Thoracic aorta (tissue), 2 donors: ENCODE results near the gene ENPP1. TPM values are rescaled to one million over a fixed set of nuclear protein-coding genes. Genes with fewer than 3 reads are reported as not detected.

Source experiments
- ATAC-seq: fragments of 150-250 bp; one replicate; pipeline ENCODE4 v1.8.0; 2017; ENCODE audit warnings: low read depth; ENCODE audit not compliant: insufficient number of reproducible peaks, low FRiP score
- DNase-seq: peaks from one replicate; pipeline ENCODE4 v3.0.0-alpha.2; 2020; ENCODE audit warnings: low spot score
- H3K27ac ChIP-seq, 2 donors: fragments of 200-600 bp; sonication (generic); 1 replicate in 1 of 2; 2 replicates in 1 of 2; pipeline ENCODE4 v1.5.1; 2016; ENCODE audit warnings: mild to moderate bottlenecking in 2 of 2, moderate library complexity in 2 of 2
- H3K27me3 ChIP-seq: fragments of 200-600 bp; sonication (generic); replicated peaks from 2 replicates; pipeline ENCODE4 v1.6.0; 2016; ENCODE audit warnings: mild to moderate bottlenecking; ENCODE audit not compliant: insufficient read depth
- H3K36me3 ChIP-seq: fragments of 200-600 bp; sonication (generic); one replicate; pipeline ENCODE4 v1.5.1; 2016
- H3K4me1 ChIP-seq, 2 donors: fragments of 200-600 bp; sonication (generic); 1 replicate in 1 of 2; 2 replicates in 1 of 2; pipeline versions ENCODE4 v1.5.1 to v1.6.0; 2016; ENCODE audit warnings: low read depth in 2 of 2, mild to moderate bottlenecking in 1 of 2; ENCODE audit not compliant: control insufficient read depth in 1 of 2
- H3K4me3 ChIP-seq: fragments of 200-600 bp; sonication (generic); 2 replicates; pipeline ENCODE4 v1.5.1; 2016; ENCODE audit warnings: mild to moderate bottlenecking
- H3K9me3 ChIP-seq: fragments of 200-600 bp; sonication (generic); 2 replicates; pipeline ENCODE4 v1.5.1; 2016
- total RNA-seq, 2 donors: library from RNA; depleted of rRNA; stranded (reverse); fragments of >200 nt; gene quantifications; one replicate each; pipeline versions ENCODE4 v1.1.0 to v1.2.3, GENCODE V29; 2016
- TF ChIP-seq, protein P1 (sequence below): fragments of 200-600 bp; sonication (generic); IDR thresholded peaks from one replicate; pipeline ENCODE4 v1.5.1; 2019; ENCODE audit warnings: antibody characterized with exemption

Gene ENPP1
- total RNA-seq, 2 donors from 2014 or later: 27.8 to 40.5 TPM

DNA sequence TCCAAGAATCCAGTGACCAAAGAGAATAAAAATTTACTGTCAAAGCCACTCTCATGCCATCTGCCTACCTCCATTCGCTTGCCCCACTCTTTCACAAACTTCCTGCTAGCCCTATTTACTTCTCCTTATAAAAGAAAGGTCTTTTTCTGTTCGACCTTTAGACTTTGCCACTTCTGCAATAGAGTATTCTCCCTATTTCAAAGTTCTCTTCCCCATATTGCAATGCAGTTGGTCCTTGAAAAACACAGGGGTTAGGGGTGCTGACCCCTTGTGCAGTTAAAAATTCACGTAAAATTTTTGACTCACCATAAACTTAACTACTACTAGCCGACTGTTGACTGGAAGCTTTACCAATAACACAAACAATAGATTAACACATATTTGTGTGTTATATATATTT is 128.3 kb downstream of the ENPP1 start:
- TF ChIP-seq, protein P1, sequence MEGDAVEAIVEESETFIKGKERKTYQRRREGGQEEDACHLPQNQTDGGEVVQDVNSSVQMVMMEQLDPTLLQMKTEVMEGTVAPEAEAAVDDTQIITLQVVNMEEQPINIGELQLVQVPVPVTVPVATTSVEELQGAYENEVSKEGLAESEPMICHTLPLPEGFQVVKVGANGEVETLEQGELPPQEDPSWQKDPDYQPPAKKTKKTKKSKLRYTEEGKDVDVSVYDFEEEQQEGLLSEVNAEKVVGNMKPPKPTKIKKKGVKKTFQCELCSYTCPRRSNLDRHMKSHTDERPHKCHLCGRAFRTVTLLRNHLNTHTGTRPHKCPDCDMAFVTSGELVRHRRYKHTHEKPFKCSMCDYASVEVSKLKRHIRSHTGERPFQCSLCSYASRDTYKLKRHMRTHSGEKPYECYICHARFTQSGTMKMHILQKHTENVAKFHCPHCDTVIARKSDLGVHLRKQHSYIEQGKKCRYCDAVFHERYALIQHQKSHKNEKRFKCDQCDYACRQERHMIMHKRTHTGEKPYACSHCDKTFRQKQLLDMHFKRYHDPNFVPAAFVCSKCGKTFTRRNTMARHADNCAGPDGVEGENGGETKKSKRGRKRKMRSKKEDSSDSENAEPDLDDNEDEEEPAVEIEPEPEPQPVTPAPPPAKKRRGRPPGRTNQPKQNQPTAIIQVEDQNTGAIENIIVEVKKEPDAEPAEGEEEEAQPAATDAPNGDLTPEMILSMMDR: no peak
- H3K9me3 ChIP-seq: no peaks in the 10 kb centered on the region
- peaks cover 0 to 6% of the 10 kb centered on the region in 2 donors for H3K4me1 ChIP-seq
- DNase-seq (no peak), ATAC-seq (no peak)
- H3K27me3 ChIP-seq: no peaks in the 10 kb centered on the region
- H3K4me3 ChIP-seq: no peak overlapping the region
- no peak overlapping the region for H3K27ac ChIP-seq
- no peaks in the 10 kb centered on the region for H3K36me3 ChIP-seq

DNA sequence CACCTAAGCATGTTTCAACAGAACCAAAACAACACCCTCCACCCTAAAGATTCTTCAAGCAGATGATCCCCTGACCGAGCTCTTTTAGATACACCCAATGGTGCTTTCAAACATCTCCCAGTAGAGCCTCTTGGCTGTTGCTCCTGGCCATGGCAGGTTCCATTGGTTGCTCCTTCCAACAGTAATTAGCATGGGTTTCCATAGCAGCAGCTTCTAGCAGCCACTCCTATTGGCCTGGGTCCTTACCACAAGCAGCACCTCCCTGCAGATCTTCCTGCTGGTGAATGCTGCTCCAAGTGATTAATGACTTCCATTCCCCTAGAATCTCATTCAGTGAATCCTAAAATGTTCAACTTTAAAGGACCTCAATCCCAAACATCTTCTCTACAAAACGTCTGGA is 129.4 kb downstream of the ENPP1 start:
- no peak for DNase-seq
- ATAC-seq: no peak
- Histone ChIP-seq H3K27me3 (no peaks in the 10 kb centered on the region), H3K4me3 (no peak overlapping the region), H3K27ac (no peak overlapping the region), H3K36me3 (no peaks in the 10 kb centered on the region), H3K4me1 (no peaks in the 10 kb centered on the region), H3K9me3 (no peaks in the 10 kb centered on the region)
- TF ChIP-seq, protein P1: no peak

DNA sequence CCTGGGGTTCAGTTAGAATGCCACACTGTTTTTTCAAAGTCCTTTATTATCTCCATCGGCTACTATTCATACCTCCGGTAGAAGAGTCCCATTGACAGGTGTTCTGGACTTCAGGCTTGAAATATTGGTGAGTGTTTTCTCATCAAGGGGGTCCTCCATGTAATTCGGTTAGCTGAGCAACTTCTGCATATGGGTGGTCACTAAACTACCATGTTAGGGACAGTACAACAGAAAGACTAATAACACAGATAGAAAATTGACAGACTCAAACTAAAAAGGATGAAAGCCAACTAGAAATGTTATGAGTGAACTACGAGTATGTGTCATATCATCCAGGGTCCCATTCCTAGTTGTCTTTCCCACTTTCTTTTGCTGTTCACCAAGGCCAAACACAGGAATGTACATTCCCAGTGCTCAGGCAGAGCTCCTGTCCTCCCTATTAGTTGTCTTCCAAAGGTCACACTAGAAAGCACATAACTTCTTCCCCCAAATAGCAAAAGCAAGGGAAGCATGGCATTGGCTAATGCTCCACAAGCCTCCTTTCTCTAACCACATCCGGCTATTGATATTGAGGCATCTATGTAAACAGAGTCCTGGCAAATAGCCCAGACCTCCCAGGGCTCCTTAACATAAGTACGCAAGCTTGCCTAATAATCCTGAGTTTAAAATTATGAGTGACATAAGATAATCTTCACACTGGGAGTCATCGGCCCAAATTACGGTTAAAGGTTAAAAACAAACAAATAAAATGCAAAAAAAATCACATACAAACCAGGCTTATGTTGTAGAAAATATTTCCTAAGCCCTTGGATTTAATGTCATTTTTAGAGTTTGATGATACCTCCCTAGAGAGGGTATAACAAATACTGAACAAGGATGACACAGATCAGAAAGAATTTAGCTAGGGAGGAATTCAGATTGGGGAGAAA is 130.1 kb downstream of the ENPP1 start:
- TF ChIP-seq, protein P1: no peak
- Histone ChIP-seq H3K4me3 (no peak overlapping the region), H3K36me3 (no peaks in the 10 kb centered on the region), H3K9me3 (no peaks in the 10 kb centered on the region), H3K27me3 (no peaks in the 10 kb centered on the region), H3K4me1 (no peaks in the 10 kb centered on the region), H3K27ac (no peak overlapping the region)
- ATAC-seq (no peak), DNase-seq (no peak)

Other genes with a start within 250 kb of the ENPP1 start
- gene ARG1, start 234.8 kb upstream of the ENPP1 start, total RNA-seq: 1 to 10 TPM in 1 of 2 donors, not detected in 1; 1.1 TPM
- gene MED23, start 179.8 kb upstream of the ENPP1 start, total RNA-seq: 10 to 100 TPM; 24.0 to 62.4 TPM
- under 1 TPM; 0.49 to 0.54 TPM for gene ENPP3, start 170.7 kb upstream of the ENPP1 start, total RNA-seq
- gene OR2A4, start 106.6 kb upstream of the ENPP1 start, total RNA-seq: not detected
- not detected for gene CTAGE9, start 97.0 kb upstream of the ENPP1 start, total RNA-seq
- 1,000 to 10,000 TPM in 1 of 2 donors, 100 to 1,000 TPM in 1; 821 to 1,207 TPM for gene CCN2, start 143.4 kb downstream of the ENPP1 start, total RNA-seq